Stimulated activated effector memory CD8-positive, alpha-beta T cell treated with anti-CD3 and anti-CD28 coated beads, Interleukin-12 subunit alpha, Interleukin-12 subunit beta, amount 100 ng/mL, for 72 hours (primary cell): ENCODE data around the gene ABCG8.
A peak's percentile ranks its signal among the peaks of the same experiment; 100 is the strongest.

ENCODE experiments used
- ATAC-seq: fragments of 150-1000 bp; cut with Tn5 transposase; 2 replicates; pipeline ENCODE4 v1.10.0; 2021
- DNase-seq, 2 donors: peaks; one replicate each; pipeline ENCODE4 v3.0.0; 2021 to 2022; ENCODE audit warnings: low spot score in 2 of 2
- H3K27ac Mint-ChIP-seq: one replicate; pipeline ENCODE4 v1.8.0; 2022; ENCODE audit warnings: mild to moderate bottlenecking, mixed read lengths
- H3K36me3 Mint-ChIP-seq: one replicate; pipeline ENCODE4 v1.8.0; 2022; ENCODE audit warnings: mild to moderate bottlenecking, mixed read lengths
- H3K4me1 Mint-ChIP-seq: one replicate; pipeline ENCODE4 v1.8.0; 2022; ENCODE audit warnings: mixed read lengths
- H3K4me3 Mint-ChIP-seq: one replicate; pipeline ENCODE4 v1.8.0; 2022; ENCODE audit warnings: mild to moderate bottlenecking, mixed read lengths
- H3K9me3 Mint-ChIP-seq: one replicate; pipeline ENCODE4 v1.8.0; 2022; ENCODE audit warnings: mixed read lengths

Gene ABCG8

DNA sequence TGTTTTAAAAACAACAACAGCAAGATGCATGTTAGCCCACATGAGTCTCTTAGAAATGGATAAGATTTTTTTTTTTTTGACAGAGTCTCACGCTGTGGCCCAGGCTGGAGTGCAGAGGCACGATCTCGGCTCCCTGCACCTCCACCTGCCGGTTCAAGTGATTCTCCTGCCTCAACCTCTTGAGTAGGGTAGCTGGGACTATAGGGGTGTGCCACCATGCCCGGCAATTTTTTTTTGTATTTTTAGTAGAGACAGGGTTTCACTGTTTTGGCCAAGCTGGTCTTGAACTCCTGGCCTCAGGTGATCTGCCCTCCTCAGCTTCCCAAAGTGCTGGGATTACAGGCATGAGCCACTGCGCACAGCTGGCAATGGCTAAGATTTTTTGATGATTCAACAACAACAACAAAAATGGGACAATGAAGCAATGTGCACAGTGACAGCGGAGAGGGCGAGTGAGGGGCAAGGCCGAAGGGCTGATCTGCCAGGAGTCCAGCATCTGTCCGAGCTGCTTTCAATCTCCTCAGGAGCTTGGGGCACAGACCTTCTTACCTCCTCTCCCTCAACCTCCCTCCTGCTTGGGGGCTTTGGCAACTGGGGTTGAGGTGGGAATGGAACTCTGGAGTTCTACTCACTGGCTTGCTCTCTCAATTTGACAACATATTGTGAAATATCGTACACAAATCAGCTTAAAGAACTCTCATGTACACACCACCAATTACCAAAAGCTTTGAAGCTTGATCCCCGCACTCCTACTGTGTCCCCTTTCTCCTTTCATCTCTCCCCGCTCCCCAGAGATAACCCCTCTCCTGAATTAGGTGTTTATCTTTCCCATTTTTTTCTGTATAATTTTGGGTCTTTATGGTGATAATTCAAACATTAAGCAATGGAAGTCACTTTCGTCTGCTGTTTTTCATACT is 3.4 kb downstream of the ABCG8 start:
- no peak for DNase-seq

DNA sequence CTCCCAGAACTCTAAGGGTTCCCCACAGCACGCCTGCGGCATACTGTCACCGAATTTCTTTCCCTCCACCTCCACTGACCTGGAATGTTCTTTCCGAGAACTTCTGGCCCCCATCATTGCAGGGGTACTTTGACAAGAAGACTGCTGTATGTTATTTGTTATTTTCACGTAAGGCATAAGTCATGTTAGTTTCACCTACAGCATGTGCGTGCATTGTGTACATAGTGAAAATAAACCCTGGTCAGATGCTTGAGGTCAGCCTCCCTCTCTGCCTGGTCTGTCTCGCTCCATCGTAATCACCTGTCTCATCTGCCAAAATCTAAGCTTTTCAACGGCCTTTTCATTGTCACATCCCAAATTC is 4.1 kb downstream of the ABCG8 start:
- no peak for DNase-seq
- ATAC-seq, result no peak
- no peak overlapping the region for H3K4me3 Mint-ChIP-seq
- H3K9me3 Mint-ChIP-seq, result no peaks in the 10 kb centered on the region
- no peaks in the 10 kb centered on the region for H3K4me1 Mint-ChIP-seq
- no peaks in the 10 kb centered on the region for H3K36me3 Mint-ChIP-seq
- H3K27ac Mint-ChIP-seq, result no peak overlapping the region

More for the DNA sequence above, 3.4 kb downstream of the ABCG8 start:
- H3K4me3 Mint-ChIP-seq, result no peak overlapping the region
- H3K36me3 Mint-ChIP-seq, result no peaks in the 10 kb centered on the region
- H3K27ac Mint-ChIP-seq, result no peak overlapping the region
- no peak for ATAC-seq
- H3K4me1 Mint-ChIP-seq, result no peaks in the 10 kb centered on the region
- no peaks in the 10 kb centered on the region for H3K9me3 Mint-ChIP-seq

DNA sequence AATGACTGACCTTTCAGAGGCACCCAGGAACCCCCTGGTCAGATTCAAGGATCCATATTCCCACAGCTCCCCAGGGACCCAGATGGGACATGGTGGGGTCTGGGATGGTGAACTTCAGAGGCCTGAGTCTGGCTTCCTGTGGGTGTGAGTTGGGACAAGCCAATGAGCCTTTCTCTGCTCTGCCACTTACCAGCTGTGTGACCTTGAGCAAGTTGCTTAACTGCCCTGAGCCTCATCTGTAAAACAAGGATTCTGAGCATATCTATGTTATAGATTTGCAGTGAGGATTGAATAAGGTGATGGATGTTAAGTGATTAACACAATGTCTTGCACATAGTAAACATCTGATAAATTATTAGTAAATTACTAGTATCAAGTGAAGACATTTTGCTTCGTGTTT is 6.4 kb downstream of the ABCG8 start:
- Mint-ChIP-seq H3K36me3 (no peaks in the 10 kb centered on the region), H3K4me1 (no peaks in the 10 kb centered on the region), H3K27ac (no peak overlapping the region), H3K4me3 (no peak overlapping the region), H3K9me3 (no peaks in the 10 kb centered on the region)
- DNase-seq (no peak), ATAC-seq (no peak)

DNA sequence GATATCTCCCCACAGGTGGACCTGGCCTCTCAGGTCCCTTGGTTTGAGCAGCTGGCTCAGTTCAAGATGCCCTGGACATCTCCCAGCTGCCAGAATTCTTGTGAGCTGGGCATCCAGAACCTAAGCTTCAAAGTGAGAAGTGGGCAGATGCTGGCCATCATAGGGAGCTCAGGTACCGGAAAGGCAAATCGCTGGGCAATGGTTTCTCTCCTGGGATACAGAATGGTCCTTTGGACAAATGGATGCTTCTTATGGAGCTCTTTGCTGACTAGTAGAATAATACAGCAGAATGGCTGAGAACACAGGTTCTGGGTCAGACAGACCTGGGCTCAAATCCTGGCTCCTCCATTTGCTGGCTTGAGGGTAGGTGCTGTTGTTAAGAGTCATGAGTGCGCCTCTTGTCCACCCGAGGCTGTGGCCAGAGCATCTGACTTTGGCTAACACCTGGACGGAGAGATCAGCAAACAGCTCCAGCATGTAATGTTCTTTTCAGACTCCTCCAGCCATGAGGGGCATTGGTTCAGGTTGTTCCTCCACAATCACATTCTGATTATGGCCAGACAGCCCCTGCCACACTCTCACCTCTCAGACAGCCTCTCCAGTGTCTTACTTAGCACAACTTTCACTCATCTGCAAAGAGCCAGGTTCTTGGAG is 7.5 kb downstream of the ABCG8 start:
- Mint-ChIP-seq H3K9me3 (no peaks in the 10 kb centered on the region), H3K4me1 (no peaks in the 10 kb centered on the region)

DNA sequence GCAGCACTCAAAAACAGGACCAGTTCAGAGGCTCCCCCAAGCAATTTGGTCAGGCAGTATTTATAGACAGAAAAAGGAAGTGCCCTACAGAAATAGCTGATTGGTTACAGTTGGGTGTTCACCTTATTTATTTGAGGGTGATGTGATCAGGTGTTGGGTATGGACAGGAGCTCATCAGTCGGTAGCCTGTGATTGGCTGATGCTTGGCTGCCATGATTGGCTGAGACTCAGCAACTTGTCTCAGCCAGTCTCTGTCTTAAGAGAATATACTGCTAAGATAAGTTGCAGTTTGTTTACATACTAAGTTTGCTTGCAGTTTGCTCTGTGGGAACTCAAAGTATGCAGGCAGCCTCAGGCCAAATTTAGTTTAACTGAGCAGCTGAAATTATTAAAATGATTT is 9.4 kb downstream of the ABCG8 start:
- Mint-ChIP-seq H3K4me3 (no peak overlapping the region), H3K27ac (no peak overlapping the region), H3K4me1 (no peaks in the 10 kb centered on the region), H3K9me3 (no peaks in the 10 kb centered on the region), H3K36me3 (no peaks in the 10 kb centered on the region)
- ATAC-seq (no peak), DNase-seq (no peak)

More for the DNA sequence above, 7.5 kb downstream of the ABCG8 start:
- peak; percentile 36 for ATAC-seq
- no peak overlapping the region for H3K4me3 Mint-ChIP-seq
- DNase-seq, result no peak
- H3K27ac Mint-ChIP-seq, result no peak overlapping the region
- no peaks in the 10 kb centered on the region for H3K36me3 Mint-ChIP-seq

DNA sequence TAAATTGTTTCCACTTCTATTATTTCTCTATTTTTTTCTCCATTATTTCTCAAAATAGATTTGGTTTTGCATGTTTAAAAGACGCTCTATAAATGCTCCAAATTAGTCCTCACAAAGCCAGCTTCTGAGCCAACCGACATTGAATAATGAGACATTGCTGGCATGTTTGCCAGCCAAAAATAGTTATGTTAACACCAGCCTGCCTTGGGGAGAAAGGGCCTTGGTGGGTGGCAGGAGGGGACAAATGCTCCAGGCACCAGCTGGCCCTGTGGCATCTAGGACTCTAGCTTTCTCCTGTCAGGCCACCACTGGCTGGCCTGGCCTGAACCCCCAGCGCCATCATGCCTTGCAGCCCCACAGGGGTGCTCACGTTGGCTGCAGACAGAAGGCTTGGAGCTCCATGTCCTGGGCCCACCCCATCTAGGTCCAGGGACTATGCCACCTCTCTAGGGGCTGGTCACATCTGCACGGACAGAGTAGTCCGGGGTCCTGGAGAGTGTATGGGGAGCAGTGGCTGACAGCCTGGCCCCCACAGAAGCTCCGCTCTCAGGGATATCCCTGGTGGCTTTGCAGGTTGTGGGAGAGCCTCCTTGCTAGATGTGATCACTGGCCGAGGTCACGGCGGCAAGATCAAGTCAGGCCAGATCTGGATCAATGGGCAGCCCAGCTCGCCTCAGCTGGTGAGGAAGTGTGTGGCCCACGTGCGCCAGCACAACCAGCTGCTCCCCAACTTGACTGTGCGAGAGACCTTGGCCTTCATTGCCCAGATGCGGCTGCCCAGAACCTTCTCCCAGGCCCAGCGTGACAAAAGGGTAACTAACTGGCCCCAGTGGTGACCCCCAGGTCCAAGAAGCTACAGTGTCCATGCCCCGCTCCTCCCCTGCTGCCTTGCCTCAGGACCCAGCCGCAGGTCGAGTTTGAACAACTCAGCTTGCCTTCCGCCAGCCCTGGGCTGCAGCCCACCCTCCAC is 12.5 kb downstream of the ABCG8 start:
- Mint-ChIP-seq H3K9me3 (no peaks in the 10 kb centered on the region), H3K27ac (no peak overlapping the region), H3K4me1 (no peaks in the 10 kb centered on the region), H3K36me3 (no peaks in the 10 kb centered on the region), H3K4me3 (no peak overlapping the region)
- DNase-seq (no peak), ATAC-seq (no peak)

DNA sequence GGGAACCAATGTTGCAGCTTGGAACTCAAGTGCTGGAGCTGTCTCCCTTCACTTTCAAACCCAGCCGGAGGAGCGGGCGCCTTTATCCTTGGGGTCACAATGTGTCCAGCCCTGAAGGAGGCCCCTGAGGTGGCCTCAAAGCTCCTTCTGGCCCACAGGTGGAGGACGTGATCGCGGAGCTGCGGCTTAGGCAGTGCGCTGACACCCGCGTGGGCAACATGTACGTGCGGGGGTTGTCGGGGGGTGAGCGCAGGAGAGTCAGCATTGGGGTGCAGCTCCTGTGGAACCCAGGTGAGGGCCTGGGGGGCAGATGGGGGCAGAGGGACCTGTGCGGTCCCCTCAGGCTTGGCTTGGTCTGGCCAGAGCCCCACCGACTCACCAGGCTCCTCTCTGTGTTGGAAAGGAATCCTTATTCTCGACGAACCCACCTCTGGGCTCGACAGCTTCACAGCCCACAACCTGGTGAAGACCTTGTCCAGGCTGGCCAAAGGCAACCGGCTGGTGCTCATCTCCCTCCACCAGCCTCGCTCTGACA is 13.5 kb downstream of the ABCG8 start:
- Mint-ChIP-seq H3K4me1 (no peaks in the 10 kb centered on the region), H3K36me3 (no peaks in the 10 kb centered on the region), H3K4me3 (no peak overlapping the region), H3K27ac (no peak overlapping the region), H3K9me3 (no peaks in the 10 kb centered on the region)
- DNase-seq (no peak), ATAC-seq (no peak)

DNA sequence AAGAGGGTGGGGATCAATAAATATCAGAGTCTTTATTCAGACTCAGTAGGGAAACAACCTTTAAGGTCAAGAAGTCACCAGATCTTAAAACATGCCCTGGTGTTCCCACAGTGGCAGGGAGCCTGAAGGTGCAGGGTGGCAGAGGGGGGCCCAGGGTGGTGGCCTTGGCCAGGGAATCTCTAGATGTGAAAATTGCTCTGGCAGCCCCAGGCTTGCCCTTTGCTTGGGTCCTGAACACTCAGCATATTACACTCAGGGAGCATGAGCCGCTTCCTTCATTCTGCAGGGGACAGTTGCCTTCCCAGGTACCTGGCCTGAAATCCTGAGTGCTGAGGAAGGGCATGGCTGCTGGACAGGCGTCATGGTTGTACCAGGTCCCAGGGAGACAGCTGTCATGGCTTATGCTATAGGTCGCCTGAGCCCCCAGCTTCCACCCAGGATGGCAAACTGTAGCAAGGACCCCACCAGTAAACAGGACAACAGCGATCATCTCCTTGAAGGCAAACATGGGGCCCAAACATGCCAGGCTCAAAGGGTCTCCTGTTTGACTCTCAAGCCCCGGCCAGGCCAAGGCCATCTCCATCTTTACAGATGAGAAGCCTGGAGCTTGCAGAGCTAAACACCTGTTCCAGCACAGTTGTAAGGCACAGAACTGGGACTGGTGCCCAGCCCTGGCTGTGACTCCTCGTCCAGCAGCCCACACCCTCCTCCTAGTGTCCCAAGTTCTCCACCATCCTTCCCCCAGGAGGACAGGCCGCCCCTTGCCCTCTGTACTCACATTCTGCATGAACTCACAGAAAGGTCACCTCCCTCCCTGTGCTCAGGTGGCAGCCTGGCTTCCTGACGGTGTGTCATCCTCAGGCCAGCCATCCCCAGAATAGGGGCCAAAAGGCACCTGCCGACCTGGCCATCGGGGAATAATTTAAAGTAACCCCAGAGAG is 14.6 kb downstream of the ABCG8 start:
- no peaks in the 10 kb centered on the region for H3K36me3 Mint-ChIP-seq
- H3K27ac Mint-ChIP-seq, result no peak overlapping the region
- no peaks in the 10 kb centered on the region for H3K4me1 Mint-ChIP-seq
- DNase-seq (peak in 1 of 2 donors; percentile 39), ATAC-seq (no peak)
- no peaks in the 10 kb centered on the region for H3K9me3 Mint-ChIP-seq
- H3K4me3 Mint-ChIP-seq, result no peak overlapping the region

DNA sequence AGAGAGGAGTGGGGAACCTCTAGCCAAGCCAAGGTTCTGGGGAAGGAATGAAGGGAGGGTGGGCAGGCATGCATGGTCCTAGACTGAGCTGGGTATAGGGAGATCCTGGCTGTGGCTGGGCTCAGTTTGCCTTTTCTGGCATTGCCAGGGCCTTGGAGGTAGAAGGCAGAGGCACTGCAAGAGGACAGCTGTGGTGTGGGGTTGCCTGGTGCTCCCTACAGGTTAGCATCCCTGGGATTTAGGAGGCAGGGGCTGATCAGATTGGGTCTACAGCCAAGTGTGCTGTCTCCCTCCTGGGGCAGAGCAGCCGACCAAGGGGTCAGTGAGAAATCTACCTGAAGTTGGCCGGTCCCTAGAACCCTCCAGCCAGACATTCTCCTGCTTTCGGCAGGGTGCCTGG is 15.9 kb downstream of the ABCG8 start:
- Mint-ChIP-seq H3K9me3 (peaks cover 2% of the 10 kb centered on the region), H3K27ac (no peak overlapping the region), H3K4me3 (no peak overlapping the region), H3K4me1 (no peaks in the 10 kb centered on the region), H3K36me3 (no peaks in the 10 kb centered on the region)
- DNase-seq, result no peak
- ATAC-seq, result no peak

DNA sequence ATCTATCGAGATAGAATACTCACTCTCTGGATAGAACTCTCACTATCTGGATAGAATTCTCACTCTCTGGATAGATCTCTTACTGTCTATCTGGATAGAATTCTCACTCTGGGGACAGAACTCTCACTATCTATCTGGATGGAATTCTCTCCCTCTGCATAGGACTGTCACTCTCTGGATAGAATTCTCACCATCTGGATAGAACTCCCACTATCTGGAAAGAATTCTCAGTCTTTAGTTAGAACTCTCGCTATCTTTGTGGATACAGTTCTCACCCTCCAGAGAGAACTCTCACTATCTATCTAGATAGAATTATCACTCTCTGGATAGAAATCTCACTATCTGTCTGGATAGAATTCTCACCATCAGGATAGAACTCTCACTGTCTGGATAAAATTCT is 16.5 kb downstream of the ABCG8 start:
- no peak for DNase-seq
- no peak overlapping the region for H3K4me3 Mint-ChIP-seq
- peaks cover 2% of the 10 kb centered on the region for H3K9me3 Mint-ChIP-seq
- H3K36me3 Mint-ChIP-seq, result no peaks in the 10 kb centered on the region
- no peaks in the 10 kb centered on the region for H3K4me1 Mint-ChIP-seq
- no peak for ATAC-seq
- H3K27ac Mint-ChIP-seq, result no peak overlapping the region

DNA sequence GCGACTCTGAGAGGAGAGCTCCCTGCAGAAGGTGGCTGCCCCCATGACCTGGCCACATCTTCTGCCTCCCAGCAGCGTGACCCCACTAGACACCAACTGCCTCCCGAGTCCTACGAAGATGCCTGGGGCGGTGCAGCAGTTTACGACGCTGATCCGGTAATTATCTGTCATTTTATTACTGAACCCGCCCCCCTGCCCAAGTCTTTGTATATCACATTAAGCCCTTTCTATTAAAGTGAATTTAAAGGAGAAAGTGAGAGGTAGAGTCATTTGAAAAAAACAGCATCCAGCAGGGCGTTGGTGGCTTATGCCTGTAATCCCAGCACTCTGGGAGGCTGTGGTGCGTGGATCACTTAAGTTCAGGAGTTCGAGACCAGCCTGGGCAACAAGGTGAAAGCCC is 33.4 kb downstream of the ABCG8 start:
- ATAC-seq (no peak), DNase-seq (no peak)
- H3K36me3 Mint-ChIP-seq, result no peaks in the 10 kb centered on the region
- H3K4me3 Mint-ChIP-seq, result no peak overlapping the region
- no peaks in the 10 kb centered on the region for H3K4me1 Mint-ChIP-seq
- no peak overlapping the region for H3K27ac Mint-ChIP-seq
- H3K9me3 Mint-ChIP-seq, result no peaks in the 10 kb centered on the region

DNA sequence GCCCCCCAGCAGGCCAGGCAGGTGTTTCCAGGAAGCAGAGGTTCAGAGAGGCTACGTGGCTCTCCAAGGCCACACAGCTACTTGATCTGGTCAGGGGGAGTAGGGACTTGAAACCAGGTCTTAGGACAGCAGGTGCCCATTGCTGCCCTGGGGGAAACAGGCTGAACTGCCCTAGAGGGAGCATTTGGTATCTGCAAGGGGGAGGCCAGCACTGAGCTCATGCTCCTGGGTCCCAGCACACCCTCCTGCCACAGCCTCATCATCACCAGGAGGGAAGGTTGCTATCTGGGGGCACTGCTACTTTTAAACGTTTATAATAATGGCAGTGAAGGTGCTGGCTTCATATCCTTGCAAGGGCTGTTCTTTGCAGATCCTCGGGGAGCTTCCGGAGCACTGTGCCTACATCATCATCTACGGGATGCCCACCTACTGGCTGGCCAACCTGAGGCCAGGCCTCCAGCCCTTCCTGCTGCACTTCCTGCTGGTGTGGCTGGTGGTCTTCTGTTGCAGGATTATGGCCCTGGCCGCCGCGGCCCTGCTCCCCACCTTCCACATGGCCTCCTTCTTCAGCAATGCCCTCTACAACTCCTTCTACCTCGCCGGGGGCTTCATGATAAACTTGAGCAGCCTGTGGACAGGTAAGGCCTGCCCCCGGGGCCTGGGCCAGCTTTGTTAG is 36.1 kb downstream of the ABCG8 start:
- no peaks in the 10 kb centered on the region for H3K36me3 Mint-ChIP-seq
- H3K4me3 Mint-ChIP-seq, result no peak overlapping the region
- no peaks in the 10 kb centered on the region for H3K9me3 Mint-ChIP-seq
- peaks cover 6% of the 10 kb centered on the region for H3K4me1 Mint-ChIP-seq
- no peak overlapping the region for H3K27ac Mint-ChIP-seq
- ATAC-seq (no peak), DNase-seq (no peak)

DNA sequence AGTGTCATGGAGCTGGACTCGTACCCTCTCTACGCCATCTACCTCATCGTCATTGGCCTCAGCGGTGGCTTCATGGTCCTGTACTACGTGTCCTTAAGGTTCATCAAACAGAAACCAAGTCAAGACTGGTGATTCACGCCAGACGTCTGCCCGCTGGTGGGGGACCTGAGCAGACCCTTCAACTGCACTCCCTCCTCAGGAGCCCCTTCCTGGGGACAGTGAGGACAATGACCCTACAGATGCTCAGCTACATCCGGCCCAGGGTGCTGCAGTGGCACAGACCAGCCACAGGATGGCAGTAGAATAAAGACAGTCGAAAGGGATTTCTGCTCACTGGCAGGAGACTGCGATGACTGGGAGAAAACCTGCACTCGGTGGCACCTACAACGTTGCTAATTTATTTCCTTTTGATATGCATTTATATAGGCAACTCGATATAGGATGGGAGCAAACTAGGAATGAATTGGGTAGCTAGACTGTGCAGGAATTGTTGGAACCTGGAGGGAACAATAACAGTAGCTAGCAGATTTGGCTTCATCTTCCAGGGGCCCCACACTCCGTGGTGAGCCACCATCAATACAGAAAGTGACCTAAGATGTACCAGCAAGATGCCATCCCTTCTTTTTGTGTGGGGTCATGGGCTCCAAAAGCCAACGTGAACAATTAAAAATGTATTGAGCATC is 39.2 kb downstream of the ABCG8 start:
- Mint-ChIP-seq H3K27ac (no peak overlapping the region), H3K9me3 (no peaks in the 10 kb centered on the region), H3K4me3 (no peak overlapping the region), H3K4me1 (peaks cover 6% of the 10 kb centered on the region), H3K36me3 (no peaks in the 10 kb centered on the region)
- DNase-seq (peak; percentile 61 to 89), ATAC-seq (peak; percentile 80)
